HG03460 (cell line): ENCODE measurements around the gene EIF4A3.

ENCODE experiments used
- ATAC-seq: cut with Tn5 transposase; IDR thresholded peaks from one replicate; pipeline ENCODE4 v1.9.1; 2021; ENCODE audit not compliant: unreplicated experiment

The EIF4A3 gene

GRCh38 chr17:80138856-80139426 lies 8.0 kb downstream of the EIF4A3 start:
- no peak for ATAC-seq

- ATAC-seq, result no peak
Observed at GRCh38 chr17:80137131-80137530, 9.8 kb downstream of the EIF4A3 start.

GRCh38 chr17:80133626-80133970 lies 13.3 kb downstream of the EIF4A3 start:
- ATAC-seq, result no peak

GRCh38 chr17:80132906-80133625 lies 13.9 kb downstream of the EIF4A3 start:
- ATAC-seq, result no peak

- no peak for ATAC-seq
Observed at GRCh38 chr17:80130992-80131391, 15.9 kb downstream of the EIF4A3 start.

- ATAC-seq, result no peak
Observed at GRCh38 chr17:80129006-80129565, 17.8 kb downstream of the EIF4A3 start.

- no peak for ATAC-seq
Observed at GRCh38 chr17:80126449-80126715, 20.5 kb downstream of the EIF4A3 start.

- no peak for ATAC-seq
Observed at GRCh38 chr17:80125656-80126448, 21.1 kb downstream of the EIF4A3 start.

- ATAC-seq, result no peak
Observed at GRCh38 chr17:80124351-80124981, 22.5 kb downstream of the EIF4A3 start.

GRCh38 chr17:80123791-80124190 lies 23.1 kb downstream of the EIF4A3 start:
- no peak for ATAC-seq

GRCh38 chr17:80122926-80123505 lies 23.9 kb downstream of the EIF4A3 start:
- no peak for ATAC-seq

- ATAC-seq, result no peak
Observed at GRCh38 chr17:80122026-80122575, 24.8 kb downstream of the EIF4A3 start.

GRCh38 chr17:80119839-80120238 lies 27.1 kb downstream of the EIF4A3 start:
- ATAC-seq, result no peak

- no peak for ATAC-seq
Observed at GRCh38 chr17:80119271-80119791, 27.6 kb downstream of the EIF4A3 start.

GRCh38 chr17:80118601-80119270 lies 28.2 kb downstream of the EIF4A3 start:
- no peak for ATAC-seq

- no peak for ATAC-seq
Observed at GRCh38 chr17:80117491-80118401, 29.2 kb downstream of the EIF4A3 start.

- ATAC-seq, result no peak
Observed at GRCh38 chr17:80116921-80117380, 30.0 kb downstream of the EIF4A3 start.

- ATAC-seq, result no peak
Observed at GRCh38 chr17:80116276-80116920, 30.5 kb downstream of the EIF4A3 start.

- no peak for ATAC-seq
Observed at GRCh38 chr17:80115159-80115558, 31.8 kb downstream of the EIF4A3 start.
